ENCODE measurements around the gene MYCBP2.

MYCBP2 gene

DNA sequence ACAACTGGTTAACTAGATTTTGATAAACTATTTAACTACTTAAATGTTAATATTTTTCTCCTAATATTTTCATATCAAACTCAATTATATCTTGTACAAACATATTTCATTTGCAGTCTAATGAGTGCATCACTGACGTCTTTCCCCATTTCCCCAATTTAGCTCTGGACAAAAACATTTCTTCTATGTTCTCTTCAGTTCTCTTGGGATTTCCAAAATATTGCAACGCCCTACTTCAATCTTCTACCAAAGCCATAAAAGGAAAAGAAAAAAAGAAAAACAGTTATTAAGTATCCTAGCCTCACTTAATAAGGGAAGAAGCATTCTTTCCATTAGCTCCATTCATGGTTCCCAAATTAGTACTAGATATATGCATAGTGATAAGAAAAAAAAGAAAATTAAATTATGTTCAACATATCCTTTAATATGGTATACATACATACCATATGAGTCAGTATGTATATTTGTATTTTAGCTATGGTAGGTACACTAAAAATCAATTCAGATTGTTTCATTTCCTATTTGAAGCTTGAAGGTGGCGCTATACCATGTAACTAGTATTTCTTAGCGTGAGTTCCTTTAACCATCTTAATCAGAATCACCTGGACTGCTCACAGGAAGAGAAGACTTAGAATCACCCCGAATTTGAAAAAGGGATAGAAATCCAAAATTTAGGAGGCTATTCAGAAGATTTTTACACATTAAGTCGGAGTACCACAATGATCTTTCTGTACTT, 309.8 kb downstream of the MYCBP2 start:
- Histone ChIP-seq H2BK5ac (ENCODE audit: low read length) (no peak overlapping the region), H3K27me3 (ENCODE audit: control insufficient read depth in 3 of 3, insufficient read depth in 3 of 3, low read depth in 1 of 3, low read length in 3 of 3) (no peaks in the 10 kb centered on the region), H3K27ac (replicated peaks; ENCODE audit: low read length) (no peak overlapping the region), H3K4me2 (ENCODE audit: insufficient read depth, low read length, poor library complexity, severe bottlenecking) (no peak overlapping the region), H3K4ac (ENCODE audit: low read length) (no peak overlapping the region), H2AK5ac (ENCODE audit: low read depth, low read length) (no peak overlapping the region), H3K23ac (ENCODE audit: low read depth, low read length, poor library complexity) (no peak overlapping the region), H4K8ac (ENCODE audit: low read depth, low read length) (no peak overlapping the region), H3K9ac (ENCODE audit: low read depth, low read length, poor library complexity) (no peak overlapping the region), H2BK12ac (ENCODE audit: low read length) (no peak overlapping the region), H3K18ac (ENCODE audit: low read length) (no peak overlapping the region), H3K9me3 (replicated peaks in 1 of 2; ENCODE audit: control insufficient read depth in 2 of 2, insufficient read depth in 1 of 2, low read depth in 1 of 2, low read length in 2 of 2) (no peaks in the 10 kb centered on the region), H3K4me1 (ENCODE audit: control insufficient read depth in 2 of 2, insufficient read depth in 1 of 2, low read depth in 1 of 2, low read length in 2 of 2) (no peaks in the 10 kb centered on the region), H2BK120ac (ENCODE audit: low read depth, low read length) (no peak overlapping the region), H2BK15ac (ENCODE audit: low read length) (no peak overlapping the region), H3K79me1 (ENCODE audit: low read depth, low read length) (no peaks in the 10 kb centered on the region), H3K4me3 (ENCODE audit: low read length in 2 of 2) (no peak overlapping the region), H3K36me3 (replicated peaks in 1 of 2; ENCODE audit: control insufficient read depth in 2 of 2, insufficient read depth in 2 of 2, low read length in 2 of 2) (peaks cover 11 to 99% of the 10 kb centered on the region in 2 donors), H4K91ac (ENCODE audit: low read depth, low read length, poor library complexity) (no peak overlapping the region), H3K14ac (ENCODE audit: low read length) (no peak overlapping the region), H2AFZ (ENCODE audit: low read length) (no peak overlapping the region)
- DNase-seq (ENCODE audit: low spot score), result no peak
- no CpG with 5 or more reads among the region's 6 CpGs for WGBS, 2 donors (ENCODE audit: extremely low coverage in 2 of 2, insufficient read length in 2 of 2, insufficient replicate concordance in 1 of 2)

- H2BK12ac ChIP-seq (ENCODE audit: low read length), result no peak overlapping the region
- H2AK5ac ChIP-seq (ENCODE audit: low read depth, low read length), result no peak overlapping the region
- H3K9me3 ChIP-seq (replicated peaks in 1 of 2; ENCODE audit: control insufficient read depth in 2 of 2, insufficient read depth in 1 of 2, low read depth in 1 of 2, low read length in 2 of 2), result no peaks in the 10 kb centered on the region
- H3K4me3 ChIP-seq (ENCODE audit: low read length in 2 of 2), result no peak overlapping the region
- H2BK15ac ChIP-seq (ENCODE audit: low read length), result no peak overlapping the region
- no peak overlapping the region for H2AFZ ChIP-seq (ENCODE audit: low read length)
- H4K8ac ChIP-seq (ENCODE audit: low read depth, low read length), result no peak overlapping the region
- H3K18ac ChIP-seq (ENCODE audit: low read length), result no peak overlapping the region
- H2BK120ac ChIP-seq (ENCODE audit: low read depth, low read length), result no peak overlapping the region
- H3K4ac ChIP-seq (ENCODE audit: low read length), result no peak overlapping the region
- H3K27me3 ChIP-seq (ENCODE audit: control insufficient read depth in 3 of 3, insufficient read depth in 3 of 3, low read depth in 1 of 3, low read length in 3 of 3), result no peaks in the 10 kb centered on the region
- no peak overlapping the region for H3K23ac ChIP-seq (ENCODE audit: low read depth, low read length, poor library complexity)
- H4K91ac ChIP-seq (ENCODE audit: low read depth, low read length, poor library complexity), result no peak overlapping the region
- no peak for DNase-seq (ENCODE audit: low spot score)
- H3K79me1 ChIP-seq (ENCODE audit: low read depth, low read length), result no peaks in the 10 kb centered on the region
- H3K27ac ChIP-seq (replicated peaks; ENCODE audit: low read length), result no peak overlapping the region
- H3K4me1 ChIP-seq (ENCODE audit: control insufficient read depth in 2 of 2, insufficient read depth in 1 of 2, low read depth in 1 of 2, low read length in 2 of 2), result no peaks in the 10 kb centered on the region
- H2BK5ac ChIP-seq (ENCODE audit: low read length), result no peak overlapping the region
- no peak overlapping the region for H3K4me2 ChIP-seq (ENCODE audit: insufficient read depth, low read length, poor library complexity, severe bottlenecking)
- no peak overlapping the region for H3K14ac ChIP-seq (ENCODE audit: low read length)
- WGBS, 2 donors (ENCODE audit: extremely low coverage in 2 of 2, insufficient read length in 2 of 2, insufficient replicate concordance in 1 of 2), result no CpG with 5 or more reads among the region's 3 CpGs
- no peak overlapping the region for H3K9ac ChIP-seq (ENCODE audit: low read depth, low read length, poor library complexity)
- peaks cover 14 to 99% of the 10 kb centered on the region in 2 donors for H3K36me3 ChIP-seq (replicated peaks in 1 of 2; ENCODE audit: control insufficient read depth in 2 of 2, insufficient read depth in 2 of 2, low read length in 2 of 2)
Measured at GRCh38 chr13:77016251-77016812, 310.6 kb downstream of the MYCBP2 start.

DNA sequence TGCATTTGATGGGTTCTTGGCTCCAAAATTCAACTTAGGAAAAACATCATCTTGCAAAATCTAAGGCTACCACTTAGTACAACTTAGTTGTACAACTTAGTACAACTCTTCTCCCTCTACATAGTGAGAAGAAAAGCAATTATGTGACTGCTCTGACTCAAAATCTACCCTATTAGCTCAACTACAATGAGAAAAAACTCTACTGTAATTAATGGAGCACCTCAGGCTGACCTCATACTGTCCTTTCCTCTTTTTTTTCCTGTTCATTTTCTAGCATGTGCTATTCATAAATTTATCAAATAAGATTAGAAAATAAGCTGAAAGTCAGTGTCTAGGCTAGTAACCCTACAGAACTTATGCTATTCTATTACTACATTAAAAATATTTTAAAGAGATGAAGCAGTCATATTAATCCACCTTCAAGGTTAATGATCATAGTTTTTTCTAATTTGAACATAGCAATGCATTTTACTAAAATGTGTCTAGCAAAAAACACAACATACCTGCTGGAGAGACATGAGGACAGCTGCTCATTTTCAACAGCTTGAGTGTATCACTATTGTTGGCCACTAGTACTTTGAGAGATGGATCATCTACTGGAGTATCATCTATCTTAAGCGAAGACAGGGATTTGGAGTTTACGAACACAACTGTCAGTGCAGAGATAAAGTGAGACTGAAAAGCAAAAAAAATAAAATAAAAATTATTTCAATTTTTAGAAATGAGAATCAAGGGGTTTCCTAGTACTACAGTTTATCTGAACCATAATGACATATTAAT, 311.8 kb downstream of the MYCBP2 start:
- no peak overlapping the region for H2BK120ac ChIP-seq (ENCODE audit: low read depth, low read length)
- H2AFZ ChIP-seq (ENCODE audit: low read length), result no peak overlapping the region
- no peak overlapping the region for H2BK15ac ChIP-seq (ENCODE audit: low read length)
- H3K9me3 ChIP-seq (replicated peaks in 1 of 2; ENCODE audit: control insufficient read depth in 2 of 2, insufficient read depth in 1 of 2, low read depth in 1 of 2, low read length in 2 of 2), result no peaks in the 10 kb centered on the region
- no peaks in the 10 kb centered on the region for H3K4me1 ChIP-seq (ENCODE audit: control insufficient read depth in 2 of 2, insufficient read depth in 1 of 2, low read depth in 1 of 2, low read length in 2 of 2)
- no peaks in the 10 kb centered on the region for H3K79me1 ChIP-seq (ENCODE audit: low read depth, low read length)
- no peak for DNase-seq (ENCODE audit: low spot score)
- no peak overlapping the region for H3K23ac ChIP-seq (ENCODE audit: low read depth, low read length, poor library complexity)
- WGBS, 2 donors (ENCODE audit: extremely low coverage in 2 of 2, insufficient read length in 2 of 2, insufficient replicate concordance in 1 of 2), result no CpG with 5 or more reads among the region's 2 CpGs
- H3K27me3 ChIP-seq (ENCODE audit: control insufficient read depth in 3 of 3, insufficient read depth in 3 of 3, low read depth in 1 of 3, low read length in 3 of 3), result no peaks in the 10 kb centered on the region
- no peak overlapping the region for H4K91ac ChIP-seq (ENCODE audit: low read depth, low read length, poor library complexity)
- no peak overlapping the region for H3K4me3 ChIP-seq (ENCODE audit: low read length in 2 of 2)
- H3K27ac ChIP-seq (replicated peaks; ENCODE audit: low read length), result no peak overlapping the region
- H2BK12ac ChIP-seq (ENCODE audit: low read length), result no peak overlapping the region
- H3K36me3 ChIP-seq (replicated peaks in 1 of 2; ENCODE audit: control insufficient read depth in 2 of 2, insufficient read depth in 2 of 2, low read length in 2 of 2), result peaks cover 15 to 99% of the 10 kb centered on the region in 2 donors
- H3K4me2 ChIP-seq (ENCODE audit: insufficient read depth, low read length, poor library complexity, severe bottlenecking), result no peak overlapping the region
- H2AK5ac ChIP-seq (ENCODE audit: low read depth, low read length), result no peak overlapping the region
- no peak overlapping the region for H3K4ac ChIP-seq (ENCODE audit: low read length)
- H3K14ac ChIP-seq (ENCODE audit: low read length), result no peak overlapping the region
- H3K9ac ChIP-seq (ENCODE audit: low read depth, low read length, poor library complexity), result no peak overlapping the region
- H2BK5ac ChIP-seq (ENCODE audit: low read length), result no peak overlapping the region
- no peak overlapping the region for H4K8ac ChIP-seq (ENCODE audit: low read depth, low read length)
- H3K18ac ChIP-seq (ENCODE audit: low read length), result no peak overlapping the region

Data from neuronal stem cell (in vitro differentiated cells).